Measurements from ENCODE around the gene EOMES. TPM values are rescaled to one million over a fixed set of nuclear protein-coding genes. Genes with fewer than 3 reads are reported as not detected.

EOMES gene
- total RNA-seq, 4 donors from 2014 or later, result 0.27 to 0.37 (median 0.32) TPM; not detected in 1

DNA sequence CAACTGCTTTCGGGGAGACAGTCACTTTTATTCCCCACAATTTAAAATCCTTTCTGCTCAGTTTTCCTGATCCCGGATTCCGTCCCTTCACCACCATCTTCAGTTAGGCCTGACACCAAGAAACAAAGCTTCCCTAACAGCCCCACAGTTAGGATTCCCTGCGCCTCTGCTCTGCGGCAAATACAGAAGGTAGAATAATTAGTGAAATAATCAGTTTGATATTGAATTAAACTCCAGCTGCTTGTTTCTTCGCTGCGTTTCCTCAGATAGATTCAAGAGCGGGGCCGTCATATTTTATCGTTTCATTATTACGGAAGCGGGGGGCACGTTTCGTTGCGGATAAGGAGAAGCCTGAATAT lies 1.3 kb upstream of the EOMES start:
- TF ChIP-seq, protein P1, sequence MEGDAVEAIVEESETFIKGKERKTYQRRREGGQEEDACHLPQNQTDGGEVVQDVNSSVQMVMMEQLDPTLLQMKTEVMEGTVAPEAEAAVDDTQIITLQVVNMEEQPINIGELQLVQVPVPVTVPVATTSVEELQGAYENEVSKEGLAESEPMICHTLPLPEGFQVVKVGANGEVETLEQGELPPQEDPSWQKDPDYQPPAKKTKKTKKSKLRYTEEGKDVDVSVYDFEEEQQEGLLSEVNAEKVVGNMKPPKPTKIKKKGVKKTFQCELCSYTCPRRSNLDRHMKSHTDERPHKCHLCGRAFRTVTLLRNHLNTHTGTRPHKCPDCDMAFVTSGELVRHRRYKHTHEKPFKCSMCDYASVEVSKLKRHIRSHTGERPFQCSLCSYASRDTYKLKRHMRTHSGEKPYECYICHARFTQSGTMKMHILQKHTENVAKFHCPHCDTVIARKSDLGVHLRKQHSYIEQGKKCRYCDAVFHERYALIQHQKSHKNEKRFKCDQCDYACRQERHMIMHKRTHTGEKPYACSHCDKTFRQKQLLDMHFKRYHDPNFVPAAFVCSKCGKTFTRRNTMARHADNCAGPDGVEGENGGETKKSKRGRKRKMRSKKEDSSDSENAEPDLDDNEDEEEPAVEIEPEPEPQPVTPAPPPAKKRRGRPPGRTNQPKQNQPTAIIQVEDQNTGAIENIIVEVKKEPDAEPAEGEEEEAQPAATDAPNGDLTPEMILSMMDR (IDR thresholded peaks at IDR 0.05), result no peak
- TF ChIP-seq POLR2A (IDR thresholded peaks at IDR 0.05) (no peak), POLR2AphosphoS5 (IDR thresholded peaks at IDR 0.05) (no peak), EP300 (IDR thresholded peaks at IDR 0.05; ENCODE audit: low read depth) (no peak)
- in situ Hi-C loops (cut with MboI; ENCODE audit: low pct_ligation_motif_present in 1 of 4, low pct_unique_long_range_greater_than_20kb in 1 of 4, low sequenced_read_pairs in 3 of 4), result loop anchor here in 2 of 4 donors (25.0 kb wide), 1 partner anchor 589 kb away; no protein-coding TSS in a partner anchor
- no peak overlapping the region for H3K27ac ChIP-seq
- no peaks in the 10 kb centered on the region for H3K9me3 ChIP-seq
- H3K36me3 ChIP-seq, result no peaks in the 10 kb centered on the region
- 18 to 20% methylated on average over 3 to 15 of the region's 15 CpGs for WGBS, 2 donors (ENCODE audit: low coverage in 1 of 2)
- intact Hi-C loops (cut with DNase I; ENCODE audit: low total_unique reads), result no loop called here
- no peak for DNase-seq
- peaks cover 100% of the 10 kb centered on the region for H3K27me3 ChIP-seq
- peak overlapping the region in 1 of 4 donors; percentile 20 for H3K4me3 ChIP-seq
- peaks cover 8 to 38% (median 23%) of the 10 kb centered on the region in 4 donors for H3K4me1 ChIP-seq

DNA sequence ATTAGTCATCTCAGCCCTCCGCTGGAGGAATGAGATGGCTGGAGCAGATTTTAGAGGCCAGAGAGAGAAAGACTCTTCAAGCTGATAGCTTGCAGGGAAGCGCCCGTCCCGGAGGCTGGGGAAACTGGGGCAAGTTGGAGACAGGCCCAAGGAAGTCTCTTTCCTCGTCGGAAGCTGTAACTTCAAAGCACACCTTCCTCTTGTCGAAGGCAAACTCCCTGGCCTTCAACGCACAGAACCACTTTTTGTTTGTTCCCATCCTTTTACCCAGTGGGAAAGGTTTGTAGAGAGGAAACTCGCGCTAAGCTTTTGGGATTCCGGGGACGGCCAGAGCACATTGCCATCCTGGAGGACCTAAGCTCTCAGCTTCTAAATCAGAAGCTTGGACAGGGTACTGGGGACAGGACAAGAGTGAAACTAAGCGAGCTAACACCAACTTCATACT lies 900 bp upstream of the EOMES start:
- Histone ChIP-seq H3K27ac (no peak overlapping the region), H3K27me3 (peaks cover 100% of the 10 kb centered on the region), H3K4me1 (peaks cover 8 to 34% (median 23%) of the 10 kb centered on the region in 4 donors), H3K36me3 (no peaks in the 10 kb centered on the region), H3K4me3 (peak overlapping the region in 1 of 4 donors; percentile 20), H3K9me3 (no peaks in the 10 kb centered on the region)
- TF ChIP-seq, protein P1 (IDR thresholded peaks at IDR 0.05), result no peak
- TF ChIP-seq POLR2A (IDR thresholded peaks at IDR 0.05) (no peak), POLR2AphosphoS5 (IDR thresholded peaks at IDR 0.05) (no peak), EP300 (IDR thresholded peaks at IDR 0.05; ENCODE audit: low read depth) (no peak)
- intact Hi-C loops (cut with DNase I; ENCODE audit: low total_unique reads) (no loop called here), in situ Hi-C loops (cut with MboI; ENCODE audit: low pct_ligation_motif_present in 1 of 4, low pct_unique_long_range_greater_than_20kb in 1 of 4, low sequenced_read_pairs in 3 of 4) (loop anchor here in 2 of 4 donors (25.0 kb wide), 1 partner anchor 589 kb away; no protein-coding TSS in a partner anchor)
- WGBS, 2 donors (ENCODE audit: low coverage in 1 of 2), result 0 to 14% methylated on average over 5 to 13 of the region's 13 CpGs
- DNase-seq, result no peak

DNA sequence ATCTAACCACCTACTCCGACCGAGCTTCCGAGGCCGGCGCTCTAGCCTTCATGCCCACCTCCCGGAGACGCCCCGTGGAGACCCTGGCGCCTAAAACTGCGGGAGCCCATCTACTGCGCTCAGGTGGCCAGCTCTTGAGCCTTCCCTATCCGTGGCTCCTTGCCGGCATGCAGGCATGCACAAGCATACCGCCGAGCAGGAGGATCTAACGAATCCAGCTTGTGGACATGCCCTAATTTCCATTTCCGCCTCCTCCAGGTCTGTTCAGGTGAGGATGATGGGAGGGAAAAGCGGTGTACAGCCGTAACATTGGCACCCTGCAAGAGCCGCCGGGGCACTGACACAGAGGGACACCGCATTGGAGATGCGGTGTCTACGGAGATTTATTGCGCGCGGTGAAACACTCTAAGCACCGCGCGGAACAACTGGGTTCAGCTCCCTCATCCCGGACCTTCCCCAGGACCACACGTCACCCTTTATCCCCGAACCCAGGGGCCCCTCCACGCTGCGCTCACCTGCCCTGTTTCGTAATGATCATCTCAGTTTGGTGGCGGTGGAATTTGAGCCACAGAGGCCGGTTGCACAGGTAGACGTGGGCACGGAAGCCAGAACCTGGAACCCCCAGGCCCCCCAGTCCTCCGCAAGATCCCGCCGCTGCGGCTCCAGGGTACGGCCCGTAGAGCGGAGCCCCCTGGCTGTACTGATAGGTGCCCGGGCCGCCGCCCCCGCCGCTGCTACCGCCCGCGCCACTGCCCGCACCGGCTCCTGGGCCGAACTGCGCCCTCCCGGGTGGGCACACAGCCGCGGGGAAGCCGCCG lies 1.0 kb downstream of the EOMES start:
- in situ Hi-C loops (cut with MboI; ENCODE audit: low pct_ligation_motif_present in 1 of 4, low pct_unique_long_range_greater_than_20kb in 1 of 4, low sequenced_read_pairs in 3 of 4) (loop anchor here in 2 of 4 donors (25.0 kb wide), 1 partner anchor 591 kb away; no protein-coding TSS in a partner anchor), intact Hi-C loops (cut with DNase I; ENCODE audit: low total_unique reads) (no loop called here)
- H3K9me3 ChIP-seq, result no peaks in the 10 kb centered on the region
- no peaks in the 10 kb centered on the region for H3K36me3 ChIP-seq
- no peak for DNase-seq
- H3K4me3 ChIP-seq, result peak overlapping the region in 3 of 4 donors; percentile 21 to 49 (median 43)
- WGBS, 2 donors (ENCODE audit: low coverage in 1 of 2), result 8% methylated on average over 45 of the region's 64 CpGs; no CpG with 5 or more reads in 1 of the 2 donors
- peaks cover 8 to 33% (median 23%) of the 10 kb centered on the region in 4 donors for H3K4me1 ChIP-seq
- TF ChIP-seq POLR2AphosphoS5 (IDR thresholded peaks at IDR 0.05), result no peak
- TF ChIP-seq, protein P1 (IDR thresholded peaks at IDR 0.05), result peak in 1 of 5 experiments; percentile 5
- no peak overlapping the region for H3K27ac ChIP-seq
- peaks cover 100% of the 10 kb centered on the region for H3K27me3 ChIP-seq

DNA sequence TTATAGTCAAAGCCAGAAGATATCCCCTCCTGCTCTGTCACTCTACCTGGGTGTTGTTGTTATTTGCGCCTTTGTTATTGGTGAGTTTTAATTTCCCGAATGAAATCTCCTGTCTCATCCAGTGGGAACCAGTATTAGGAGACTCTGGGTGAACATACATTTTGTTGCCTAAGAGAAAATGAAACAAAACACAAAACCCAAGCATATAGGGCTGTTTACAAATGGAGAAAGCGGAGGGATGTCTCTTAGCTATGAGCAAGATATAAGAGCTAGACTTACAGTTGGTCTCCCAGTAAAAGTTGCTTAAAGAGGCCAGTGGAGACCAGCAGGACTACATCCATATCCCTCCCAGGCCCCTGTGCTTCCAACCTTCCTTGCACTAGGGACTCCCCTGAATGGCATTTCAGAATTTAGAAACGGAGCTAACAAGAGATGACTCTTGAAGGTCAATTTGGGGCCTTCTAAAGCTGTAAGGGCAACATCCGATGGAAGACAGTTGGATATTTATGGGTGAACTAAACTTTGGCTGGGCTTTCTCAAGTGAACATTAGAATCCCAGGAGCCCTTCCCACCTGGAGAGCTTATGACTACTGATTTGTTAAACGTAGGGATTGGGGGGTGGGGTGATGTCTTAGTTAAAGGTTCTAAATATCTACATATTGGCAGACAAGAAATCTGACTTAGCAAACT lies 2.7 kb downstream of the EOMES start:
- no peak for TF ChIP-seq POLR2AphosphoS5 (IDR thresholded peaks at IDR 0.05)
- TF ChIP-seq EP300 (IDR thresholded peaks at IDR 0.05; ENCODE audit: low read depth), result no peak
- TF ChIP-seq, protein P1 (IDR thresholded peaks at IDR 0.05), result no peak
- no peak for TF ChIP-seq POLR2A (IDR thresholded peaks at IDR 0.05)
- DNase-seq, result no peak
- H3K27me3 ChIP-seq, result peaks cover 100% of the 10 kb centered on the region
- in situ Hi-C loops (cut with MboI; ENCODE audit: low pct_ligation_motif_present in 1 of 4, low pct_unique_long_range_greater_than_20kb in 1 of 4, low sequenced_read_pairs in 3 of 4) (loop anchor here in 3 of 4 donors (10.0 to 25.0 kb wide), 2 partner anchors 593 to 615 kb away; no protein-coding TSS in a partner anchor), intact Hi-C loops (cut with DNase I; ENCODE audit: low total_unique reads) (no loop called here)
- H3K36me3 ChIP-seq, result no peaks in the 10 kb centered on the region
- no peak overlapping the region for H3K4me3 ChIP-seq
- no peaks in the 10 kb centered on the region for H3K9me3 ChIP-seq
- WGBS, 2 donors (ENCODE audit: low coverage in 1 of 2), result 78 to 81% methylated on average over 4 to 6 of the region's 6 CpGs
- H3K4me1 ChIP-seq, result peaks cover 16 to 44% (median 34%) of the 10 kb centered on the region in 4 donors
- H3K27ac ChIP-seq, result no peak overlapping the region
